ENCODE results near the gene PLCB1.

- TF ChIP-seq MEF2B (IDR thresholded peaks at IDR 0.05; ENCODE audit: partially characterized antibody, poor library complexity, severe bottlenecking) (no peak), POLR2A (IDR thresholded peaks at IDR 0.05; ENCODE audit: low read depth, low read length) (no peak), NR2C1 (IDR thresholded peaks at IDR 0.05) (no peak), CTCF (IDR thresholded peaks at IDR 0.05 in 2 of 3, conservative IDR thresholded peaks at IDR 0.05 in 1 of 3; ENCODE audit: control insufficient read depth in 2 of 3, extremely low read depth in 1 of 3, insufficient read depth in 1 of 3, low read depth in 3 of 3, low read length in 3 of 3) (no peak), EGR1 (IDR thresholded peaks at IDR 0.05; ENCODE audit: borderline replicate concordance in 1 of 2, low read depth in 2 of 2, low read length in 2 of 2) (no peak), FOS (IDR thresholded peaks at IDR 0.05; ENCODE audit: borderline replicate concordance, extremely low read depth, insufficient read length) (no peak), DPF2 (IDR thresholded peaks at IDR 0.05) (no peak), ATF3 (IDR thresholded peaks at IDR 0.05; ENCODE audit: borderline replicate concordance, extremely low read depth, low read depth, low read length) (no peak), REST (IDR thresholded peaks at IDR 0.05; ENCODE audit: low read depth, low read length) (no peak), JUND (IDR thresholded peaks at IDR 0.05; ENCODE audit: low read depth, low read length) (no peak), RAD21 (IDR thresholded peaks at IDR 0.05; ENCODE audit: insufficient read depth, low read depth, low read length) (no peak), ZSCAN29 (IDR thresholded peaks at IDR 0.05) (no peak), HDAC6 (IDR thresholded peaks at IDR 0.05; ENCODE audit: unreplicated experiment) (no peak), CHD2 (IDR thresholded peaks at IDR 0.05; ENCODE audit: borderline replicate concordance, low read depth, low read length) (no peak)
Observed at GRCh38 chr20:8933381-8933807, 801.3 kb downstream of the PLCB1 start.
